Thymus (tissue), 11 donors: ENCODE results near the gene NUDT3. TPM values are rescaled to one million over a fixed set of nuclear protein-coding genes. Genes with fewer than 3 reads are reported as not detected.

ENCODE experiments used
- DNase-seq, 9 donors: peaks; one replicate each; pipeline ENCODE4 v3.0.0-alpha.2; 2013; ENCODE audit warnings: low spot score in 9 of 9, low read depth in 6 of 9, missing footprints in 1 of 9
- H3K27ac ChIP-seq, 2 donors: one replicate each; pipeline ENCODE4 v1.5.1; 2013; ENCODE audit warnings: control low read depth in 1 of 2, low read depth in 1 of 2, low read length in 1 of 2, mild to moderate bottlenecking in 1 of 2, moderate library complexity in 1 of 2
- H3K27me3 ChIP-seq, 2 donors: one replicate each; pipeline ENCODE4 v1.5.1; 2013; ENCODE audit warnings: low read length in 1 of 2; ENCODE audit not compliant: control insufficient read depth in 2 of 2, insufficient read depth in 1 of 2
- H3K36me3 ChIP-seq, 2 donors: one replicate each; pipeline ENCODE4 v1.5.1; 2013; ENCODE audit warnings: low read length in 1 of 2, mild to moderate bottlenecking in 1 of 2, moderate library complexity in 1 of 2; ENCODE audit not compliant: control insufficient read depth in 2 of 2, insufficient read depth in 2 of 2
- H3K4me1 ChIP-seq, 2 donors: one replicate each; pipeline ENCODE4 v1.5.1; 2013; ENCODE audit warnings: low read length in 2 of 2; ENCODE audit not compliant: control insufficient read depth in 2 of 2, insufficient read depth in 2 of 2
- H3K4me3 ChIP-seq, 2 donors: one replicate each; pipeline ENCODE4 v1.5.1; 2013; ENCODE audit warnings: low read length in 2 of 2, control low read depth in 1 of 2, mild to moderate bottlenecking in 1 of 2
- H3K9me3 ChIP-seq, 2 donors: one replicate each; pipeline ENCODE4 v1.5.1; 2013; ENCODE audit warnings: low read length in 1 of 2, mild to moderate bottlenecking in 1 of 2; ENCODE audit not compliant: control insufficient read depth in 2 of 2, insufficient read depth in 1 of 2
- WGBS: extraction: QIAGEN DNeasy Blood & Tissue Kit; methylation state at CpG from one replicate; pipeline ENCODE4 v1.1.7; 2013; 5-methylcytosine and 5-hydroxymethylcytosine counted together
- polyA plus RNA-seq: library from polyadenylated mRNA; stranded (reverse); fragments of 200-250 nt; gene quantifications from one replicate; pipeline ENCODE4 v1.2.3, GENCODE V29; 2013
- total RNA-seq: library from RNA; stranded (reverse); fragments of 120-200 nt; gene quantifications from one replicate; pipeline ENCODE4 v1.2.4, GENCODE V29; 2013
- donor health status: healthy.

Gene NUDT3
- total and polyA plus RNA-seq, 2 donors: 9.7 to 12.7 TPM

- H3K9me3 ChIP-seq: no peaks in the 10 kb centered on the region
- peaks cover 31 to 43% of the 10 kb centered on the region in 2 donors for H3K36me3 ChIP-seq
- WGBS: under 1% methylated on average over 57 of the region's 58 CpGs
Measured at GRCh38 chr6:34425498-34426410, 33.3 kb upstream of the NUDT3 start, which contains the start of gene RPS10. TSS of gene RPS10 (minus strand) at chr6:34426069. CDS start at chr6:34425221, 848 bp downstream.

GRCh38 chr6:34425132-34425497 lies 32.6 kb upstream of the NUDT3 start:
- H3K9me3 ChIP-seq: no peaks in the 10 kb centered on the region
- H3K4me1 ChIP-seq: peaks cover 0 to 11% of the 10 kb centered on the region in 2 donors
- peaks cover 36 to 49% of the 10 kb centered on the region in 2 donors for H3K36me3 ChIP-seq
- H3K4me3 ChIP-seq: peak overlapping the region; percentile 66 to 91
- 13% methylated on average over 10 of the region's 10 CpGs for WGBS
- H3K27me3 ChIP-seq: no peaks in the 10 kb centered on the region
- peak overlapping the region; percentile 77 to 78 for H3K27ac ChIP-seq
- peak in 1 of 9 donors; percentile 18 for DNase-seq

More at GRCh38 chr6:34425498-34426410, 33.3 kb upstream of the NUDT3 start, which contains the start of gene RPS10:
- H3K4me1 ChIP-seq: peaks cover 0 to 11% of the 10 kb centered on the region in 2 donors
- peak; percentile 71 to 93 (median 86) for DNase-seq
- H3K27ac ChIP-seq: peak within 1 kb of the TSS; percentile 77 to 83
- no peaks in the 10 kb centered on the region for H3K27me3 ChIP-seq
- H3K4me3 ChIP-seq: peak within 1 kb of the TSS; percentile 66 to 91

- no peak for DNase-seq
- 91% methylated on average over 19 of the region's 19 CpGs for WGBS
- Histone ChIP-seq H3K4me3 (peak overlapping the region; percentile 66 to 91), H3K27me3 (no peaks in the 10 kb centered on the region), H3K36me3 (peaks cover 42 to 55% of the 10 kb centered on the region in 2 donors), H3K9me3 (no peaks in the 10 kb centered on the region), H3K27ac (peak overlapping the region in 1 of 2 donors; percentile 11), H3K4me1 (peaks cover 0 to 11% of the 10 kb centered on the region in 2 donors)
Measured at GRCh38 chr6:34424200-34425131, 32.0 kb upstream of the NUDT3 start.

GRCh38 chr6:34423254-34423653 lies 30.8 kb upstream of the NUDT3 start:
- peaks cover 0 to 11% of the 10 kb centered on the region in 2 donors for H3K4me1 ChIP-seq
- H3K4me3 ChIP-seq: no peak overlapping the region
- H3K27ac ChIP-seq: no peak overlapping the region
- no peaks in the 10 kb centered on the region for H3K27me3 ChIP-seq
- no peaks in the 10 kb centered on the region for H3K9me3 ChIP-seq
- DNase-seq: no peak
- peaks cover 50 to 66% of the 10 kb centered on the region in 2 donors for H3K36me3 ChIP-seq
- 99% methylated on average over 5 of the region's 5 CpGs for WGBS

GRCh38 chr6:34418367-34418766 lies 25.9 kb upstream of the NUDT3 start:
- WGBS: 95% methylated on average over 5 of the region's 5 CpGs
- no peak overlapping the region for H3K27ac ChIP-seq
- no peaks in the 10 kb centered on the region for H3K9me3 ChIP-seq
- H3K4me3 ChIP-seq: no peak overlapping the region
- no peak for DNase-seq
- H3K4me1 ChIP-seq: peaks cover 0 to 4% of the 10 kb centered on the region in 2 donors
- H3K27me3 ChIP-seq: no peaks in the 10 kb centered on the region
- H3K36me3 ChIP-seq: peaks cover 64 to 83% of the 10 kb centered on the region in 2 donors

- DNase-seq: no peak
- Histone ChIP-seq H3K4me3 (no peak overlapping the region), H3K27ac (no peak overlapping the region), H3K36me3 (peaks cover 53 to 76% of the 10 kb centered on the region in 2 donors), H3K4me1 (peaks cover 0 to 4% of the 10 kb centered on the region in 2 donors), H3K27me3 (no peaks in the 10 kb centered on the region), H3K9me3 (no peaks in the 10 kb centered on the region)
- 97% methylated on average over 7 of the region's 7 CpGs for WGBS
Measured at GRCh38 chr6:34416877-34417371, 24.5 kb upstream of the NUDT3 start.

- Histone ChIP-seq H3K4me3 (no peak overlapping the region), H3K27me3 (no peaks in the 10 kb centered on the region), H3K36me3 (peaks cover 41 to 60% of the 10 kb centered on the region in 2 donors), H3K9me3 (no peaks in the 10 kb centered on the region), H3K27ac (peak overlapping the region in 1 of 2 donors; percentile 4), H3K4me1 (peaks cover 0 to 4% of the 10 kb centered on the region in 2 donors)
- 81% methylated on average over 11 of the region's 11 CpGs for WGBS
- DNase-seq: peak in 5 of 9 donors; percentile 23 to 66 (median 41)
Measured at GRCh38 chr6:34414999-34415858, 22.8 kb upstream of the NUDT3 start.

GRCh38 chr6:34412643-34413214 lies 20.3 kb upstream of the NUDT3 start:
- WGBS: 99% methylated on average over 5 of the region's 5 CpGs

More at GRCh38 chr6:34412643-34413214, 20.3 kb upstream of the NUDT3 start:
- peaks cover 0 to 4% of the 10 kb centered on the region in 2 donors for H3K4me1 ChIP-seq
- no peaks in the 10 kb centered on the region for H3K27me3 ChIP-seq
- peaks cover 20 to 37% of the 10 kb centered on the region in 2 donors for H3K36me3 ChIP-seq
- no peaks in the 10 kb centered on the region for H3K9me3 ChIP-seq
- no peak overlapping the region for H3K4me3 ChIP-seq
- DNase-seq: no peak
- H3K27ac ChIP-seq: no peak overlapping the region
